Mucosa of descending colon (tissue), 3 donors: ENCODE results near the gene PDE6B. TPM values are rescaled to one million over a fixed set of nuclear protein-coding genes. Genes with fewer than 3 reads are reported as not detected.

ENCODE experiments used
- ATAC-seq: fragments of 200-7000 bp; cut with Tn5 transposase; one replicate; pipeline ENCODE4 v1.9.1; 2020; ENCODE audit warnings: mild to moderate bottlenecking, moderate library complexity
- DNase-seq, 3 donors: peaks; one replicate each; pipeline ENCODE4 v3.0.0-alpha.2; 2020
- H3K36me3 ChIP-seq: fragments of 200-600 bp; one replicate; pipeline ENCODE4 v1.8.0; 2021; ENCODE audit warnings: low read depth, mild to moderate bottlenecking
- H3K4me1 ChIP-seq: fragments of 200-600 bp; one replicate; pipeline ENCODE4 v1.8.0; 2021; ENCODE audit warnings: low read depth, mild to moderate bottlenecking
- H3K4me3 ChIP-seq: fragments of 200-600 bp; one replicate; pipeline ENCODE4 v1.8.0; 2021; ENCODE audit warnings: mild to moderate bottlenecking
- H3K9me3 ChIP-seq: fragments of 200-600 bp; one replicate; pipeline ENCODE4 v1.8.0; 2021; ENCODE audit warnings: mild to moderate bottlenecking
- intact Hi-C, 2 donors: fragments of 100-400 bp; cut with DNase I in 1 of 2; cut with micrococcal nuclease in 1 of 2; formaldehyde crosslinking; loops; one replicate each; pipeline versions ENCODE4 v1.11.0 to v1.11.1; 2022; cut with DNase I, micrococcal nuclease
- total RNA-seq, 3 donors: library from RNA; stranded (reverse); fragmentation: NEBNext Ultra II Directional in 2 of 3; extraction: Animal tissue kit (Norgen Biotek cat#: 25700) in 2 of 3; gene quantifications; one replicate each; pipeline versions ENCODE4 v1.2.1 to v1.2.4, GENCODE V29; 2021 to 2023
- TF ChIP-seq, protein P1 (sequence below): fragments of 200-600 bp; IDR thresholded peaks from one replicate; pipeline ENCODE4 v1.8.0; 2022; ENCODE audit warnings: antibody characterized with exemption, mild to moderate bottlenecking
- donor health status: DM: no; HTN: no; CAD: no; lungs with moderate emphysema.
- donor health status: DM: no; HTN: no; CAD: no.
- donor health status: DM: no; HTN: yes; CAD: no.

PDE6B gene
- total RNA-seq, 3 donors from 2014 or later: 1.0 to 2.9 (median 1.2) TPM

DNA sequence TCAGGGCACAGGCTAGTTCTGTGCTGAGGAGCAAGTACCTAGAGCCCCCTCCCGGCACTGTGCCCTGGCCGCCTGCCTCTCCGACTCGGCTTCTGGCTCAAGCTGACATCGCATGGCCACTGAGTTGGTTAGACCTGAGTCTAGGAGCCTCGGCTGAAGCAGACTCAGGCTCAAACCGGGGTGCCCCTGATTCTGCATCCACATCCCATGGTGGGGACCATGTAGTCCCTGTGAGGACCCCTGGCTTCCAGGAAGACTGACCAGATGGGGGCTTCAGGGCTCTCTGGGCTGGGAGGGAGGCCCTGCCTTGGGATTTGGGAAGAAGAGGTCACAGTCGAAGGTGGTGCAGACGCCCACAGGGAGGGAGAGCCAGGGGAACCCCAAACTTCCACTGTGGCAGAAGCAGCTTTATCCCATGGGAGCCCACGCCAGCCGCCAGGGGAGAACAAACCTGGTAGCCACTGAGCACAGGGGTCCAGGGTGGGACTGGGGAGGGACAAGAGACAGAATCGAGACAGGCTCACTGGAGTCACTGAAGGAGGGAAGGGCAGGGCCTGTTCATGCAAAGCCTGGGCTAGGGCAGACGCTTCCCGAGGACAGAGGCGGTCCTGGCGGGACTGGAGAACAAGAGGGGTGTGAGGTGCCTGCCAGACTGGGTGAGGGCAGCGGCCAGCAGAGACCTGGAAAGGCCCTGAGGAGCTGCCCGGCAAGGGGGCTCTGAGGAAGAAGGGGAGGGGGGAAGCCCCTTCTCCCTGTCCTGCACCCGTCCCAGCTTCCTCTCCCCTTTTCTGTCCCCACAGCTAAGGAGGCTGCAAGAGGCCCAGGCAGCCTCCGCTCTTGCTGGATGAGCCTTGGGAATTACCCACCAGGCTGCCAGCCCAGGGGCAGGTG is 1.1 kb downstream of the PDE6B start:
- intact Hi-C loops: no loop called here
- Histone ChIP-seq H3K9me3 (no peaks in the 10 kb centered on the region), H3K36me3 (no peaks in the 10 kb centered on the region), H3K4me1 (no peaks in the 10 kb centered on the region), H3K4me3 (no peak overlapping the region)
- TF ChIP-seq, protein P1, sequence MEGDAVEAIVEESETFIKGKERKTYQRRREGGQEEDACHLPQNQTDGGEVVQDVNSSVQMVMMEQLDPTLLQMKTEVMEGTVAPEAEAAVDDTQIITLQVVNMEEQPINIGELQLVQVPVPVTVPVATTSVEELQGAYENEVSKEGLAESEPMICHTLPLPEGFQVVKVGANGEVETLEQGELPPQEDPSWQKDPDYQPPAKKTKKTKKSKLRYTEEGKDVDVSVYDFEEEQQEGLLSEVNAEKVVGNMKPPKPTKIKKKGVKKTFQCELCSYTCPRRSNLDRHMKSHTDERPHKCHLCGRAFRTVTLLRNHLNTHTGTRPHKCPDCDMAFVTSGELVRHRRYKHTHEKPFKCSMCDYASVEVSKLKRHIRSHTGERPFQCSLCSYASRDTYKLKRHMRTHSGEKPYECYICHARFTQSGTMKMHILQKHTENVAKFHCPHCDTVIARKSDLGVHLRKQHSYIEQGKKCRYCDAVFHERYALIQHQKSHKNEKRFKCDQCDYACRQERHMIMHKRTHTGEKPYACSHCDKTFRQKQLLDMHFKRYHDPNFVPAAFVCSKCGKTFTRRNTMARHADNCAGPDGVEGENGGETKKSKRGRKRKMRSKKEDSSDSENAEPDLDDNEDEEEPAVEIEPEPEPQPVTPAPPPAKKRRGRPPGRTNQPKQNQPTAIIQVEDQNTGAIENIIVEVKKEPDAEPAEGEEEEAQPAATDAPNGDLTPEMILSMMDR: no peak
- DNase-seq (no peak), ATAC-seq (no peak)

DNA sequence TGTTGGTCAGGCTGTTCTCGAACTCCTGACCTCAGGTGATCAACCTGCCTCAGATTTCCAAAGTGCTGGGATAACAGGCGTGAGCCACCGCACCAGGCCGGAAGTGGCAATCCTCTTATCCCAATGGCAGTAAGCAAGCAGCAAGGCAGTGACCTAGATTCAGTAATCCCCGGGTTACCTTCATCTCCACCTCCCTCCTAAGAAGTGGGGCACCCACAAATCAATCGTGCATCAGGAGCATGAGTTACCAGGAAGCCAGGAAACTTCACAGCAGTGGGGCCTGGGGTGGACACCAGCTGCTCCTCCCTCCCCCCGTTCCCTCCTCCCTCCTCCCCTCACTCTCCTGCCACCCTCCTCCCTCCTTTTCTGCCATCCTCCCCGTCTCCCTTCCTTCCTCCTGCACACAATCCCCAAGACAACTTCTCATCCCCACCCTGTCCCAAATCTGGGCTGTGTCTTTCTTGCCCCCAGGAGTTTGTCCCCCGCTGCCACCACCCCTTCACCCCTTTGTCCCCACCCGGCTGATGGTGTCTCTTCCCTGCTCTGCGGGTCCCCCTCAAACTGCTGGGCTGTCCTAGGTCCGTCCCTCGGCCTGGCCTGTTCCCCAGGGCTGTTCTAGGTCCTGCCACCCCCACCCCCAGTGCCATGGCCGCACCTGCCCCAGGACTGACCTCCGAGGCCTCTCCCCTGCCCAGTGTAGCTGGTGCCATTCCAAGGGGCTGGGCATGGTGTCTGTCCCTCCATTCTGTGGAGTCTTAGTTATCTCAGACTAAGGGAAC is 2.2 kb downstream of the PDE6B start:
- TF ChIP-seq, protein P1: no peak

DNA sequence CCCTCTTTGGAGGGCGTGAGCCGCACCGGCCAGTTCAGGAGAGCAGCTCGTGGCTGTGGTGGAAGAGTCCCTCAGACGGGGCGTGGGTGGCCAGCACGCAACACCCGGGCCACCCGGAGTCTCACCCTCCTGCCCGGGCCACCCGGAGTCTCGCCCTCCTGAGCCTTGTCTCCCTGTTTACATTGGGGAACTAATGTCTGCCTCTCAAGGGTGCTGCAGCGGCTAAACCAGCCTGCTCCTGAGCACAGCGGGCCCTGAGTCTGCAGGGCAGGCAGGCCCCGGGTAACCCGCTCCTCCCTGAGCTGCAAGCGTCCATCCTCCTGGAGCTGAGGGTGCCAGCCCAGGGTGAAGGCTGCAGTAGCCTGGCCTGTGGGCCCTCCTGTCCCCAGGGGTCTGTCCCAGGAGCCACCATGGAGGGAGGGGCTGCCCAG is 3.0 kb downstream of the PDE6B start:
- intact Hi-C loops: no loop called here
- DNase-seq (no peak), ATAC-seq (no peak)
- no peaks in the 10 kb centered on the region for H3K4me1 ChIP-seq
- H3K9me3 ChIP-seq: no peaks in the 10 kb centered on the region
- no peak overlapping the region for H3K4me3 ChIP-seq
- no peaks in the 10 kb centered on the region for H3K36me3 ChIP-seq
- TF ChIP-seq, protein P1: no peak

More for the DNA sequence above, 2.2 kb downstream of the PDE6B start:
- ATAC-seq (no peak), DNase-seq (no peak)
- Histone ChIP-seq H3K4me1 (no peaks in the 10 kb centered on the region), H3K4me3 (no peak overlapping the region), H3K36me3 (no peaks in the 10 kb centered on the region), H3K9me3 (no peaks in the 10 kb centered on the region)
- intact Hi-C loops: no loop called here

DNA sequence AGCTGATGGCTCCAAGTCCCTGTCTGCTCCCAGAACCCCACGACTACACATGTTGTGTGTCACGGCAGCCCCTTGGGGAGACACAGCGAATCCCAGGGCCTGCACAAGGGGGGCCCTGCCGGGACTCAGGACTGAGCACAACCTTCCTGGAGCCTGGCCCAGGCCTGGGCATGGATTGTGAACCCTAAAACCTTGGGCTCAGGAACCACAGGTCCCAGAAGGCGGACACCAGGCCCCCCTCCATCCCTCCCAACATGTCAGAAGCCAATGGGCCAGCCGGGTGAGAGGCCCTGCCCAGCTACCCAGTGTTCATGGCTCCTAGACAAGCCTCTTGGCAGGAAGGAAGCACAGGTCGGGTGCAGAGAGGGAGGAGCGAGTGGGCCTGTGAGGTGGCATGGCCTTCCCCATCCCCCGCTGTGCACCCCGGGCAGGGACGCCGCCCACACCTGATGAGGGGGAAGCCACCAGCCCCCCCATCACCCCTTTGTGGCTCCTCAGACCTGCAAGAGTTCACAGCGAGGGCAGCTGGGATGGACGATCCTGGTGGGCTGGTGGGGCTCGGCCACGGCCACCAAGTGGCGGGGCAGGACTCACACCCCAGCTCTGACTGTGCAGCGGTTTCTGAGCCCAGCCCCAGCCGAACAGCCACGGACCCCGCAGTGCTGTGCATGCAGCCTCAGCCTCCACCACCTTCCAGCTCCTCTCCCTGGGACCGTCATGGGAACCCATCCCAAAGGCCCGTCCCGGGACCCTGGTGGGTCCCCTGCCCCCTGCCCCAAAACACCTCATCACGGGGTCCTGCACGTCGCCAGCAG is 3.7 kb downstream of the PDE6B start:
- TF ChIP-seq, protein P1: no peak
- intact Hi-C loops: no loop called here
- no peaks in the 10 kb centered on the region for H3K9me3 ChIP-seq
- no peak for ATAC-seq
- H3K4me3 ChIP-seq: no peak overlapping the region
- DNase-seq: no peak
- no peaks in the 10 kb centered on the region for H3K4me1 ChIP-seq
- H3K36me3 ChIP-seq: no peaks in the 10 kb centered on the region

DNA sequence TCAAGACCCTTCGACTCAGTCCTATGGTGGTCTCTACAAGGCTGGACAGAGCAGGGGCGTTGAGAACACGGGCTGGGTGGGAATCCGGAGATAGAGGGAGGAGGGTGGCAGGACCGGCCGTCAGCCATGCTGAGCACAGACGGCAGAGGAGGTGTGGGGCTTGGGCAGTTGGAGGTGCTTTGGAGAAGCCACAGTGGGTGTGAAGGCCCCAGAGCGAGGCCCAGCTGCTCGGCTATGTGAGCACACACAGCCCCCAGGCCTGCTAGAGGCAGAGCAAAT is 4.2 kb downstream of the PDE6B start:
- no peaks in the 10 kb centered on the region for H3K4me1 ChIP-seq
- TF ChIP-seq, protein P1: no peak
- ATAC-seq: no peak
- H3K4me3 ChIP-seq: no peak overlapping the region
- intact Hi-C loops: no loop called here
- H3K36me3 ChIP-seq: no peaks in the 10 kb centered on the region
- H3K9me3 ChIP-seq: no peaks in the 10 kb centered on the region
- DNase-seq: no peak
